Lung (tissue), 12 donors: ENCODE results near the gene TREML4. TPM values are rescaled to one million over a fixed set of nuclear protein-coding genes. Genes with fewer than 3 reads are reported as not detected.

Experiments
- ATAC-seq: fragments of 200-7000 bp; cut with Tn5 transposase; one replicate; pipeline ENCODE4 v1.9.1; 2020; ENCODE audit warnings: moderate number of reproducible peaks; ENCODE audit not compliant: insufficient read depth, low FRiP score
- DNase-seq, 3 donors: peaks; one replicate each; pipeline ENCODE4 v3.0.0-alpha.2; 2013 to 2017
- H3K27ac ChIP-seq, 2 donors: one replicate each; pipeline ENCODE4 v1.5.1; 2013; ENCODE audit warnings: mild to moderate bottlenecking in 2 of 2, moderate library complexity in 2 of 2, control low read depth in 1 of 2, inconsistent platforms in 1 of 2, low read depth in 1 of 2, low read length in 1 of 2
- H3K27me3 ChIP-seq, 3 donors: one replicate each; pipeline ENCODE4 v1.5.1; 2013; ENCODE audit warnings: low read length in 2 of 3; ENCODE audit not compliant: control insufficient read depth in 3 of 3, insufficient read depth in 3 of 3
- H3K36me3 ChIP-seq, 4 donors: one replicate each; pipeline ENCODE4 v1.5.1; 2013; ENCODE audit warnings: low read length in 4 of 4, mild to moderate bottlenecking in 1 of 4, moderate library complexity in 1 of 4; ENCODE audit not compliant: control insufficient read depth in 4 of 4, insufficient read depth in 4 of 4
- H3K4me1 ChIP-seq, 5 donors: one replicate each; pipeline ENCODE4 v1.5.1; 2013; ENCODE audit warnings: low read length in 5 of 5, mild to moderate bottlenecking in 2 of 5, moderate library complexity in 1 of 5; ENCODE audit not compliant: control insufficient read depth in 5 of 5, insufficient read depth in 5 of 5
- H3K4me3 ChIP-seq: one replicate; pipeline ENCODE4 v1.5.1; 2013; ENCODE audit warnings: mild to moderate bottlenecking, control low read depth, moderate library complexity
- H3K9ac ChIP-seq, 2 donors: one replicate each; pipeline ENCODE4 v1.5.1; 2013; ENCODE audit warnings: low read length in 2 of 2, control low read depth in 1 of 2; ENCODE audit not compliant: insufficient read depth in 1 of 2
- H3K9me3 ChIP-seq, 4 donors: one replicate each; pipeline ENCODE4 v1.5.1; 2013; ENCODE audit warnings: low read length in 3 of 4, mild to moderate bottlenecking in 1 of 4, moderate library complexity in 1 of 4; ENCODE audit not compliant: control insufficient read depth in 4 of 4, insufficient read depth in 3 of 4
- WGBS, 2 donors: extraction: QIAGEN DNeasy Blood & Tissue Kit; methylation state at CpG; one replicate each; pipeline ENCODE4 v1.1.7; 2013; 5-methylcytosine and 5-hydroxymethylcytosine counted together
- polyA plus RNA-seq, 2 donors: library from polyadenylated mRNA; stranded (reverse); fragments of 200-250 nt; gene quantifications; one replicate each; pipeline ENCODE4 v1.2.1, GENCODE V29; 2013
- total RNA-seq, 2 donors: library from RNA; depleted of rRNA in 1 of 2; stranded (reverse); fragments of >200 nt in 1 of 2; gene quantifications; one replicate each; pipeline ENCODE4 v1.2.1, GENCODE V29; 2014 to 2021
- TF ChIP-seq, protein P1 (sequence below): IDR thresholded peaks from 2 replicates; pipeline ENCODE4 v1.5.1; 2012; ENCODE audit warnings: mild to moderate bottlenecking; ENCODE audit errors: control extremely low read depth, extremely low read depth
- donor health status: control.
- donor health status: control.
- donor health status: Bipolar disorder and iron deficiency.
- donor health status: healthy.
- donor health status: DM: yes; HTN: yes; CAD: no.

TREML4 gene
- total and polyA plus RNA-seq, 4 donors: 1.3 to 5.8 TPM; not detected in 2

DNA sequence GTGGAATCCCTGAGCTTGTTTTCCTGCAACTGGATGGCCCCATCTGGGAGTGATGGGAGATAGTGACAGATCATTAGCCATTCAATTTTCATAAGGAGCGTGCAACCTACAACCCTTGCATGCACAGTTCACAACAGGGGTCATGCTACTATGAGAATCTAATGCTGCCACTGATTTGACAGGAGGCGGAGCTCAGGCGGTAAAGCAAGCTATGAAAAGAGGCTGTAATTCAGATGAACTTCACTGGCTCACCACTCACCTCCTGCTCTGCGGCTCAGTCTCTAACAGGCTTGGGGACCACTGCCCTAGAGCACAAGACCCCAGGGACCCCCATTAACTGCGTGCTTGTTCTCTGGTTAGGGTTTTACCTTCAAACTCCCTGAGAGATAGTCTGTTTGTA, 12.4 kb upstream of the TREML4 start:
- Histone ChIP-seq H3K4me1 (no peaks in the 10 kb centered on the region), H3K27me3 (no peaks in the 10 kb centered on the region), H3K4me3 (no peak overlapping the region), H3K9me3 (peaks cover 0 to 8% (median 2%) of the 10 kb centered on the region in 4 donors), H3K9ac (no peak overlapping the region), H3K27ac (no peak overlapping the region), H3K36me3 (no peaks in the 10 kb centered on the region)
- WGBS, 2 donors: 80 to 91% methylated on average over 5 of the region's 5 CpGs
- ATAC-seq (no peak), DNase-seq (no peak)
- TF ChIP-seq, protein P1, sequence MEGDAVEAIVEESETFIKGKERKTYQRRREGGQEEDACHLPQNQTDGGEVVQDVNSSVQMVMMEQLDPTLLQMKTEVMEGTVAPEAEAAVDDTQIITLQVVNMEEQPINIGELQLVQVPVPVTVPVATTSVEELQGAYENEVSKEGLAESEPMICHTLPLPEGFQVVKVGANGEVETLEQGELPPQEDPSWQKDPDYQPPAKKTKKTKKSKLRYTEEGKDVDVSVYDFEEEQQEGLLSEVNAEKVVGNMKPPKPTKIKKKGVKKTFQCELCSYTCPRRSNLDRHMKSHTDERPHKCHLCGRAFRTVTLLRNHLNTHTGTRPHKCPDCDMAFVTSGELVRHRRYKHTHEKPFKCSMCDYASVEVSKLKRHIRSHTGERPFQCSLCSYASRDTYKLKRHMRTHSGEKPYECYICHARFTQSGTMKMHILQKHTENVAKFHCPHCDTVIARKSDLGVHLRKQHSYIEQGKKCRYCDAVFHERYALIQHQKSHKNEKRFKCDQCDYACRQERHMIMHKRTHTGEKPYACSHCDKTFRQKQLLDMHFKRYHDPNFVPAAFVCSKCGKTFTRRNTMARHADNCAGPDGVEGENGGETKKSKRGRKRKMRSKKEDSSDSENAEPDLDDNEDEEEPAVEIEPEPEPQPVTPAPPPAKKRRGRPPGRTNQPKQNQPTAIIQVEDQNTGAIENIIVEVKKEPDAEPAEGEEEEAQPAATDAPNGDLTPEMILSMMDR: no peak

DNA sequence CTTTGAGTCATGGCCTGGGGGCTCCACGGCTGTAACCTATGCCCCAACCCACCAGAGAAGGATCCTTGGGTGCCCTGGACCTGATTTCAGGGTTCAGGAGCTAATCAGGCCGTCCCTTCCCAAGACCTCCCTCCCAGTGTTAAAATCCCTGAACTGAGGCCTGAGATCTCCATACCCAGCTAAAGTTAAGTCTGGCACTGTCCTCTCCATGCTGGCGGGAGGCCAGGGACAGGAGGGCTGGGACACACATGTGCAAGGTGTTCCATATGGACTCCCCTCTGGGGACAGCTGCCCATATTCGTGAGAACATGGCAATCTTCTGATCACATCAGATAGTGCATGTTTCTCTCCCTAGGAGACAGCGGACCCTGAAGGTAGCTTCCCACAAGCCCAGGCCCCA, 11.5 kb upstream of the TREML4 start:
- ATAC-seq (no peak), DNase-seq (no peak)
- Histone ChIP-seq H3K27me3 (no peaks in the 10 kb centered on the region), H3K36me3 (no peaks in the 10 kb centered on the region), H3K27ac (no peak overlapping the region), H3K9me3 (peaks cover 0 to 8% (median 2%) of the 10 kb centered on the region in 4 donors), H3K4me3 (no peak overlapping the region), H3K4me1 (no peaks in the 10 kb centered on the region), H3K9ac (no peak overlapping the region)
- WGBS, 2 donors: 76 to 85% methylated on average over 5 of the region's 5 CpGs
- TF ChIP-seq, protein P1: no peak

DNA sequence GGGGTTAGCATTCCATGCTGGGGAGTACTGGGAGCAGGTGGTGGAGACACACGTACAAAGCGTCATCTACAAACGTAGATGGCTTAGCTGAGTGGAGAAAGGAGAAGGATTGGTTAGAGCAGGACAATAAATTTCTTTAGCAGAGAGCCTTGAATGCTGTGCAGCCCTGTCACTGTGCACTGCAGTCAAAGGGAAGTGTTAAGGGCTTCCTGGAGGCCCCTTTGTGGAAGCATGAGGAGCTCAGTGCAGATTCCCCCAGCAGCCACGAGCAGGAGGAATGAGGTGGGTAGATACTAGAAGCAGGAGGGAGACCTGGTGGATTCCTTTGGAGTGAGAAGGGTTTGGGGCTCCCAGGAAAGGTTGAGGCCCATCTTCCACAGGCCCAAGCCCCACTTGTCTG, 6.1 kb upstream of the TREML4 start:
- peaks cover 0 to 2% (median 2%) of the 10 kb centered on the region in 3 donors for H3K27me3 ChIP-seq
- ATAC-seq (no peak), DNase-seq (no peak)
- H3K9me3 ChIP-seq: no peaks in the 10 kb centered on the region
- no peaks in the 10 kb centered on the region for H3K4me1 ChIP-seq
- H3K36me3 ChIP-seq: no peaks in the 10 kb centered on the region
- H3K27ac ChIP-seq: no peak overlapping the region
- no peak overlapping the region for H3K9ac ChIP-seq
- no peak overlapping the region for H3K4me3 ChIP-seq
- WGBS, 2 donors: 40 to 66% methylated on average over 4 of the region's 4 CpGs
- TF ChIP-seq, protein P1: no peak

DNA sequence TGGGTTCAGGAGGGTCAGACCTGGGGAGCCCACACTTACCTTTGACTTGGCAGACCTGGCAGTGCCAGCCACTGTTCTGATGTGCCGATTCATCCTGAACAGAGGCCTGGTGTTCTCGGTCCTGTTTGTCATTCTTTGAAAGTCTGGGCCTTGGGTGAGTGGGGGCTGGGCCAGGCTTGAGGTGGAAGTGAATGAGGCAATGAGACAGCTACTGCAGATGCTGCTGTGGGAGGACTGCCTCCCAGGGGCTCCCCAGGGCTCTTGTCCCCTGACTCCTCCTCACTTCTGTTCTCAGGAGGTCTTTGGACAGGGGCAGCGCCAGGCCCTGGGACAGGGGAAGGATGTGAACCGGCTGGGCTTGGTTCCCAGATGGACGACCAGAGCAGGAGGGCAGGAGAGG, 5.6 kb upstream of the TREML4 start:
- no peak overlapping the region for H3K9ac ChIP-seq
- H3K9me3 ChIP-seq: no peaks in the 10 kb centered on the region
- no peaks in the 10 kb centered on the region for H3K4me1 ChIP-seq
- DNase-seq (no peak), ATAC-seq (no peak)
- TF ChIP-seq, protein P1: no peak
- H3K36me3 ChIP-seq: no peaks in the 10 kb centered on the region
- no peak overlapping the region for H3K4me3 ChIP-seq
- WGBS, 2 donors: 55 to 61% methylated on average over 5 of the region's 5 CpGs
- no peak overlapping the region for H3K27ac ChIP-seq
- peaks cover 0 to 2% (median 2%) of the 10 kb centered on the region in 3 donors for H3K27me3 ChIP-seq
